HG02885 (cell line): ENCODE measurements around the gene EGF.

Experiments used
- ATAC-seq: cut with Tn5 transposase; IDR thresholded peaks from one replicate; pipeline ENCODE4 v1.9.1; 2021; ENCODE audit warnings: mild to moderate bottlenecking; ENCODE audit not compliant: unreplicated experiment, poor library complexity

EGF gene

GRCh38 chr4:109989618-109990017, 76.9 kb downstream of the EGF start:
- ATAC-seq, result no peak

GRCh38 chr4:109990261-109991257, 77.9 kb downstream of the EGF start:
- peak; percentile 85 for ATAC-seq

- ATAC-seq, result no peak
These were observed 80.4 kb downstream of the EGF start for GRCh38 chr4:109993116-109993515.

DNA sequence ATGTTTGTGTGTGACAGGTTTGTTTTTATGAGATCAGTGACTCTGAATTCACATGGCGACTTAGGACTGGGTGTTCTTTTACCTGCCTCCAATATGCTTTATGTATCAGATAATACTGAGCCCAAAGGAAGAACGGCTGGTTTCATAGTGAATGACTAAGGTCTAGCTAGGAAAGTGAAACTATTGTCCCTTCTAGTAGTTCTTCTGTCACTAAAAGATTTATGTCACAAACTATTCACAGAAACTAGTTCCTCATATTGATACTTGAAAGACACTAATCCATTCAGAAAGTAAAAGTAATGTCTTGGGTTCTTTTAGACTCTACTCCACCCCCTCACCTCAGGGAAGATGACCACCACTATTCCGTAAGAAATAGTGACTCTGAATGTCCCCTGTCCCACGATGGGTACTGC, 81.7 kb downstream of the EGF start:
- ATAC-seq, result peak; percentile 69

GRCh38 chr4:109996526-109996925, 83.8 kb downstream of the EGF start:
- ATAC-seq, result no peak

DNA sequence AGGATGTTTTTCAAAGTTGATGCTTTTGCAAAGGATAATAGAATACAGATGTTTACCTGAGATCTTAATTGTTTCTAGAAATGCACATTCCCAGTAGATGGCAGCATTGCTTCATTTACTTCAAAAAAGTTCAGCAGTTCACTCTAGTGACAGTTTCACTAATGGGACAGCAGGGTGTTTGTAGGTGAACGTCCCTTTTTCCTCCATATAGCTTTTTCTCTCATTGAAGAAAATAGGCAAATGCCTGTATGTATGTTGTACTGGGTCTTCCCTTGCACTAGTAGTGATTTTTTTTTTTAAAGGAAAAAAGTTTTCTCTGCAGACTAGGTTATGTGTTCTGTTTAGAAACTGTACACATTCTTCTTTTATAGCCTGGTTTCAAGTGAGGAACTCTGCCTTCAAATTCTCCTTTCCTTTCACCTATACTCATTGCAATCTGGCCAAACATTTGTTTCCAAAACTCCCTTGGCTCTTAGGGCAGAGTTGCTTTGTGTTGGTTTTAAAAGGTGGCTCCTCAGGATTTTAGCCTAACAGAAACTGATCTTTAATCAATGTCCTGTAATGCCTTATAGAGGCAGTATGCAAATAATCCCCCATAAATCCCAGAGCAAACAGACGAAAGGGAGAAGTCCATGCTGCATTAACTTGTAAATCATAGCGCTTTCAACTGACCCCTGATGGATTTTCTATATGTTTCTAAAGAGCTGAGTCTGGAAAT, 86.3 kb downstream of the EGF start:
- ATAC-seq, result peak; percentile 41

GRCh38 chr4:109999585-109999912, 86.9 kb downstream of the EGF start:
- no peak for ATAC-seq

- no peak for ATAC-seq
These were observed 89.6 kb downstream of the EGF start for GRCh38 chr4:110002326-110002725.

GRCh38 chr4:110003401-110004187, 90.9 kb downstream of the EGF start:
- no peak for ATAC-seq

- ATAC-seq, result no peak
These were observed 91.9 kb downstream of the EGF start for GRCh38 chr4:110004556-110004955.

- peak; percentile 81 for ATAC-seq
These were observed 92.9 kb downstream of the EGF start for GRCh38 chr4:110005461-110006056.

DNA sequence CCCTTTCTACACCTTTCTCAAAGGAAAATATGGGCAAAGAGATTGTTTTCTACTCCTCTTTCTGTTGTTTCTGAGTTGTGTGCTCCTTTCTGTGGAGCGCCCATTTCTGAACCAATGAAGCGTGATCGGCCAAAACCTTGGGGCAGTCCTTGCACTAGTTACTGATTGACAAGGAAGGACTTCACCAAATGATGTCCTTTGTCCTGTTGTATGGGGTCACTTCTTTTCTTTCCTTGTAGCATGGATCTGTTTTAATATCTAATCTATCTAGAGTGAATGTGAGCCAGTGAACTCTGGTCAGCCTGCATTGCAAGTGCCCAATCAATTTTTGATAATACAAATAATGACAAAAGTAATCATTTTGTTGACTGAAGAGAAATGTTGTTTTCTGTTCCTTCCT, 94.5 kb downstream of the EGF start:
- no peak for ATAC-seq

GRCh38 chr4:110008540-110008939, 95.9 kb downstream of the EGF start:
- no peak for ATAC-seq

DNA sequence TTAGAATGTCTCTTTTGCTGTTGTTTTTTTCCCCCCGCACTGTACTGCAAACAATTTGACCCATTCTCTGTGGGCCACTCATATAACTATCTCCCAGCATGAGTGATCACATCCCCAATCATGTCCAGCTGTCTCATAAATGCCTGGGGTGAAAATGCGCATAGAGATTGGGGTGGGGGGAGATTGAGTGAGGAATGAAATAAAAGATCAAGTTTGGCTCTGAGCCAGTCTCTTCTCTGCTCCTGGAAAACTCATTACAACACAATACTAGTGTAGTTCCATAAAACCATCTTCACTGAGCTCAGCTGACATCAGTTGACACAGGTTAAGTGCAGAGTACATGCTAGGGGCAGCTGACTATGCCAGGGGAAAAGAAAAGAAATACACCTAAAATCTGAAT, 96.9 kb downstream of the EGF start:
- no peak for ATAC-seq

- ATAC-seq, result no peak
These were observed 98.1 kb downstream of the EGF start for GRCh38 chr4:110010797-110011196.

DNA sequence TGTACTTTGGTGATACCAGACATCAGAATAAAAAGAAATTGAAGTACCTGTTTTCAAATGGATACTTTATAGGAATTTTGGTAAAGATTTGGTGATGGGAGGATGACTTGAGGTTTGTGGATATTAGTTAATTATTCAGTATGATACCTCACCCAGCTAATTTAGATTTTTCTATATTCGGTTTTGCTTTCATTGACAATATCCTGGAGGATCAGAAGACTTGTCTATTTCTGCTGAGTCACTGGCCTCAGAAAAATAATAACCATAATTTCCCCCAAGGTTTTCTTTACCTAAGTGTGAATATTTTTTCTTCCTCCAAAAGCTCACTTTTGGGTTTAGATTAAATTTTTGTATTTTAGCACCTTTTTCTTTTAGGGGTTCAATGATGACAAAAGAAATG, 100.2 kb downstream of the EGF start:
- no peak for ATAC-seq

- ATAC-seq, result no peak
These were observed 101.5 kb downstream of the EGF start for GRCh38 chr4:110014233-110014632.

DNA sequence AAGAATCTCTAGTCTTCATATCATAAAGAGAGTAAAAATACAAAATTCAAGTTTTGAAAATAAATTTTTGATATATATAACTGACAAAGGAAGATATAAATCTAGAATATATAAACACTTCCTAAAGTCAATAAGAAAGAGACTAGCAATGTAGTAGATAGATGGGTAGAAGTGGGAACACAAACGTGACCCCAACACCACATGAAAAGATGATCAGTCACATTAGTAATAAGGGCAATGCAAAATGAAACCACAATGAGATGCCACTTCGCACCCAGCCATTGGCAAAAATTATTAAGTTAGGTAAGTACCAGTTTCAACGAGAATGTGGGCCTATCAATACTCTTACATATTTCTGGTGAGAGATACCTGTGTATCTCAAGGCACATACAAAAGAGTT, 106.5 kb downstream of the EGF start:
- no peak for ATAC-seq

DNA sequence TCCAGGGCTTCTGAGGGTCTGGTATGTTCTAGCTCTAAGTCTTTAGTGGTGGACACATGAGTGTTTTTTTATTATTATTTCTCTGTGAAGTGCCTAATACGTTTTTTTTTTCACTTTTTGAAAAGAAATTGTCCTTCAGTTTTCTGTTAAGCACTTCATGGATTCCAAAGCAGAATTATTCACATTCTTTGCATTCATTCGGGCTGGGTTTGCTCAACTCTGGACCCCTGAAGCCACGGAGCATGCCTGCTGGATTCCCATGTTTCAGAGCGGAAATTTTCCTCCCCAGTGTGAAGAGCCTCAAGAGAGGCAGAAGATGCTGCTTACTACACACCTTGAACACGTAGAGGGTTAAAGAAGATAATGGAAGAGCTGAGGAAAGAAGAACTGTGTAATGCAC, 107.5 kb downstream of the EGF start:
- ATAC-seq, result no peak

DNA sequence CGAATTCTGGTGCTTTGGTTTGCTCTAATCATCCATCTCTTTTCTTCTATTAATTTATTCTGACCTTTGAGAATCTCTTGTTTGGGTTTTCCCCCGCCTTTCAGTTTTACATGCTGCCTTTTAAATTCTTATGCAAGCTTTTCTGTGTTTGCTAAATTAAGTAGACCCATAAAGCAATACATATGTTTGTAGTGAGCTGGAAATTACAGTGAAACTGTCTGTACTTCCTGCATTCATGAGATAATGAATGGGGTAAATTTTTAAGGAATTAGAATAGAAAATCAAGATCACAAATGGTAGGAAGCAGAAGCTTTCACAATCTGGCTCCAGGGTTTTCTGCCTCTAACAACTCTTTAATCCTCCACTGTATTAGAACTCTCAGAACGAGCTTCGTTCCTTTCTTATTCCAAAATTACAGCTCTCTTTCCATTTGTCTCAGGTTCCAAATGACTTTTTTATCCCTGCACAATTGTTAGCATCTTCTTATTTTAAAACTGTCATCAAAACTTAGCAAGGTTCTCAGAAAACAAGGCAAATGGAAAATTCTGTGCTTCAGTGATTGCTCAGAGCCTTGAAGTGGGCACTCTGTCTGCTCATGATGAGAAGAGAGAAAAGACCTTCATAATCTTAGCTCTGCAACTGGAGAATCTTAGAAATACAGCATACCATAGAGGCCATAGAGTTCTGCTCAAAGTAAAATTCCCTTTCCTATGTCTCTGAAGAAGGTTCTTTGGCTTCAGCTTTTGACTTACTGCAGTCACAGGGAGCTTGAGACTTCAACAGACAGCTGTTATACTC, 108.2 kb downstream of the EGF start:
- no peak for ATAC-seq
